ENCODE data around the gene GAD2.

The GAD2 gene

GRCh38 chr10:26222563-26222962 is 6.0 kb downstream of the GAD2 start:
- no peak for DNase-seq (ENCODE audit: low read depth)

GRCh38 chr10:26225322-26225721 is 8.7 kb downstream of the GAD2 start:
- no peak for DNase-seq (ENCODE audit: low read depth)

GRCh38 chr10:26227786-26228185 is 11.2 kb downstream of the GAD2 start:
- no peak for DNase-seq (ENCODE audit: low read depth)

- no peak for DNase-seq (ENCODE audit: low read depth)
Observed at GRCh38 chr10:26232174-26232573, 15.6 kb downstream of the GAD2 start.

- DNase-seq (ENCODE audit: low read depth), result no peak
Observed at GRCh38 chr10:26235761-26236160, 19.2 kb downstream of the GAD2 start.

GRCh38 chr10:26238378-26238777 is 21.8 kb downstream of the GAD2 start:
- no peak for DNase-seq (ENCODE audit: low read depth)

- no peak for DNase-seq (ENCODE audit: low read depth)
Observed at GRCh38 chr10:26242706-26243350, 26.3 kb downstream of the GAD2 start.

GRCh38 chr10:26243351-26243720 is 26.8 kb downstream of the GAD2 start:
- DNase-seq (ENCODE audit: low read depth), result no peak

- DNase-seq (ENCODE audit: low read depth), result no peak
Observed at GRCh38 chr10:26249681-26250080, 33.1 kb downstream of the GAD2 start.

- DNase-seq (ENCODE audit: low read depth), result no peak
Observed at GRCh38 chr10:26251925-26252324, 35.4 kb downstream of the GAD2 start.

GRCh38 chr10:26254616-26255015 is 38.0 kb downstream of the GAD2 start:
- no peak for DNase-seq (ENCODE audit: low read depth)

GRCh38 chr10:26259341-26259740 is 42.8 kb downstream of the GAD2 start:
- DNase-seq (ENCODE audit: low read depth), result no peak

- no peak for DNase-seq (ENCODE audit: low read depth)
Observed at GRCh38 chr10:26269754-26270153, 53.2 kb downstream of the GAD2 start.

- DNase-seq (ENCODE audit: low read depth), result no peak
Observed at GRCh38 chr10:26274391-26274790, 57.8 kb downstream of the GAD2 start.

GRCh38 chr10:26278295-26278694 is 61.7 kb downstream of the GAD2 start:
- DNase-seq (ENCODE audit: low read depth), result no peak

GRCh38 chr10:26290236-26290635 is 73.7 kb downstream of the GAD2 start:
- DNase-seq (ENCODE audit: low read depth), result no peak

- DNase-seq (ENCODE audit: low read depth), result no peak
Observed at GRCh38 chr10:26291721-26292480, 75.3 kb downstream of the GAD2 start.

GRCh38 chr10:26296360-26296759 is 79.8 kb downstream of the GAD2 start:
- DNase-seq (ENCODE audit: low read depth), result no peak

- DNase-seq (ENCODE audit: low read depth), result no peak
Observed at GRCh38 chr10:26300001-26300400, 83.4 kb downstream of the GAD2 start.

GRCh38 chr10:26303366-26303765 is 86.8 kb downstream of the GAD2 start:
- no peak for DNase-seq (ENCODE audit: low read depth)

GRCh38 chr10:26310361-26310760 is 93.8 kb downstream of the GAD2 start:
- no peak for DNase-seq (ENCODE audit: low read depth)

GRCh38 chr10:26311383-26311940 is 94.9 kb downstream of the GAD2 start:
- no peak for DNase-seq (ENCODE audit: low read depth)

- no peak for DNase-seq (ENCODE audit: low read depth)
Observed at GRCh38 chr10:26314265-26315013, 97.9 kb downstream of the GAD2 start.
